Esophagus (tissue), 2 donors: Measurements from ENCODE around the gene SMYD3. TPM values are rescaled to one million over a fixed set of nuclear protein-coding genes. Genes with fewer than 3 reads are reported as not detected.

Experiments used
- H3K27ac ChIP-seq, 2 donors: one replicate each; pipeline ENCODE4 v1.5.1; 2013; ENCODE audit warnings: low read depth in 2 of 2, mild to moderate bottlenecking in 2 of 2, inconsistent platforms in 1 of 2, low read length in 1 of 2, moderate library complexity in 1 of 2
- H3K27me3 ChIP-seq, 2 donors: one replicate each; pipeline ENCODE4 v1.6.1; 2013; ENCODE audit warnings: low read length in 2 of 2, control low read depth in 1 of 2, mild to moderate bottlenecking in 1 of 2; ENCODE audit not compliant: insufficient read depth in 2 of 2, control insufficient read depth in 1 of 2
- H3K36me3 ChIP-seq, 2 donors: one replicate each; pipeline ENCODE4 v1.6.1; 2013; ENCODE audit warnings: low read length in 1 of 2; ENCODE audit not compliant: control insufficient read depth in 2 of 2, insufficient read depth in 2 of 2
- H3K4me1 ChIP-seq, 2 donors: one replicate each; pipeline ENCODE4 v1.6.1; 2013; ENCODE audit warnings: low read length in 1 of 2; ENCODE audit not compliant: control insufficient read depth in 2 of 2, insufficient read depth in 2 of 2
- H3K4me3 ChIP-seq, 2 donors: one replicate each; pipeline ENCODE4 v1.5.1; 2013; ENCODE audit warnings: low read length in 2 of 2, mild to moderate bottlenecking in 2 of 2, low read depth in 1 of 2, moderate library complexity in 1 of 2
- H3K9me3 ChIP-seq, 2 donors: one replicate each; pipeline ENCODE4 v1.6.1; 2013; ENCODE audit warnings: mild to moderate bottlenecking in 2 of 2, low read depth in 1 of 2, low read length in 1 of 2, moderate library complexity in 1 of 2; ENCODE audit not compliant: control insufficient read depth in 2 of 2, insufficient read depth in 1 of 2
- WGBS, 2 donors: extraction: QIAGEN DNeasy Blood & Tissue Kit; methylation state at CpG; one replicate each; pipeline ENCODE4 v1.1.7; 2013; 5-methylcytosine and 5-hydroxymethylcytosine counted together
- polyA plus RNA-seq, 2 donors: library from polyadenylated mRNA; stranded (reverse); fragments of 200-250 nt; gene quantifications; one replicate each; pipeline ENCODE4 v1.2.3, GENCODE V29; 2013
- donor health status: healthy with polysubstance abuse.
- donor health status: Bipolar disorder and iron deficiency.

The SMYD3 gene
- polyA plus RNA-seq, 2 donors = 5.0 to 5.7 TPM

GRCh38 chr1:246198115-246198816 lies 308.8 kb downstream of the SMYD3 start:
- 88 to 91% methylated on average over 2 of the region's 2 CpGs for WGBS, 2 donors
- Histone ChIP-seq H3K27me3 (no peaks in the 10 kb centered on the region), H3K27ac (no peak overlapping the region), H3K4me1 (peaks cover 0 to under 1% of the 10 kb centered on the region in 2 donors), H3K9me3 (no peaks in the 10 kb centered on the region), H3K36me3 (no peaks in the 10 kb centered on the region), H3K4me3 (no peak overlapping the region)

- Histone ChIP-seq H3K4me1 (no peaks in the 10 kb centered on the region), H3K27me3 (no peaks in the 10 kb centered on the region), H3K36me3 (no peaks in the 10 kb centered on the region), H3K4me3 (no peak overlapping the region), H3K9me3 (no peaks in the 10 kb centered on the region), H3K27ac (no peak overlapping the region)
- 92 to 95% methylated on average over 9 of the region's 9 CpGs for WGBS, 2 donors
These were observed 310.0 kb downstream of the SMYD3 start for GRCh38 chr1:246197076-246197475.

GRCh38 chr1:246195296-246195695 lies 311.8 kb downstream of the SMYD3 start:
- Histone ChIP-seq H3K4me3 (no peak overlapping the region), H3K27me3 (no peaks in the 10 kb centered on the region), H3K27ac (no peak overlapping the region), H3K9me3 (no peaks in the 10 kb centered on the region), H3K36me3 (no peaks in the 10 kb centered on the region), H3K4me1 (no peaks in the 10 kb centered on the region)
- WGBS, 2 donors = 95 to 96% methylated on average over 7 of the region's 7 CpGs

DNA sequence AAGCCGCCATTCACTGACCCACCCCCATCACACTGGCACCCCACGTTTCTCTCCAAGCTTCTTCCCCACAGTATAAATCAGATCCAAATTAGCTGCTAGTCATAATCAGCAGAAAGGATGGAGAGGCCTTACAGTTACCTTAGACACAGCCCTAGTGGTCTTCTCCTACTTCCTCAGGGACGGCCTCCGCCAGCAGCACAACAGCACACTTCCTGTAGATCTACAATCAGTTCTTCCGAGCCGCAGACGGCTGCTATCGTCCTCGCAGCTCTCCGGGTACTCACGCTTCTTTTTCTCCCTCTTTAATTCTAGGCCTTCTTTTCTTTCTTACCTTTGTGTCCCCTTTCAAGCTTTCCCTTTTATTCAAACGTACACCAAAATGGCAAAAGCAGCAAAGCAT lies 313.5 kb downstream of the SMYD3 start:
- no peak overlapping the region for H3K4me3 ChIP-seq
- H3K27me3 ChIP-seq = no peaks in the 10 kb centered on the region
- no peaks in the 10 kb centered on the region for H3K4me1 ChIP-seq
- H3K36me3 ChIP-seq = no peaks in the 10 kb centered on the region
- no peaks in the 10 kb centered on the region for H3K9me3 ChIP-seq
- 93 to 95% methylated on average over 12 of the region's 12 CpGs for WGBS, 2 donors
- H3K27ac ChIP-seq = no peak overlapping the region

DNA sequence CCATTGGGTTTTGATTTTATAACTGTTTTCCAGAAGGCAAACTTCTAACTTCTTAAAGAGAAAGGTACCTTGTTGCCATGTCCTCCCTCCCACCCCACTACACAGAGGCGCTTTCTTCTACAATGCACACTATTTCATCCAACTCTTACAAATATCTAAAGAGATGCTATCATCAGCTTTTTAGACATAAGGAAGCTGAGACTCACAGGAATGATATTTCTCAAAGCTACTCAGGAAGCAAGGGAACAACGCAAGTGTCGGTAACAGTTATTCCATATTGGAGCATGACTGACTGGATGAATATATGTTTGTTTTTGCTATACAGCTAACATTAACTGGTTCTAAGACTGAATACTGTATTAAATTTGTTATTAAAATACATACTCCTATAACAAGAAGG lies 318.0 kb downstream of the SMYD3 start:
- Histone ChIP-seq H3K4me3 (no peak overlapping the region), H3K27ac (no peak overlapping the region)
- WGBS, 2 donors = 95 to 98% methylated on average over 3 of the region's 3 CpGs

GRCh38 chr1:246187834-246188372 lies 319.2 kb downstream of the SMYD3 start:
- 90 to 92% methylated on average over 10 of the region's 10 CpGs for WGBS, 2 donors
- Histone ChIP-seq H3K27ac (no peak overlapping the region), H3K27me3 (no peaks in the 10 kb centered on the region), H3K4me3 (no peak overlapping the region), H3K4me1 (no peaks in the 10 kb centered on the region), H3K36me3 (no peaks in the 10 kb centered on the region), H3K9me3 (no peaks in the 10 kb centered on the region)

More for the DNA sequence above, 318.0 kb downstream of the SMYD3 start:
- H3K9me3 ChIP-seq = no peaks in the 10 kb centered on the region
- H3K27me3 ChIP-seq = no peaks in the 10 kb centered on the region
- H3K4me1 ChIP-seq = no peaks in the 10 kb centered on the region
- H3K36me3 ChIP-seq = no peaks in the 10 kb centered on the region

GRCh38 chr1:246184503-246184902 lies 322.6 kb downstream of the SMYD3 start:
- H3K27me3 ChIP-seq = no peaks in the 10 kb centered on the region
- H3K4me1 ChIP-seq = no peaks in the 10 kb centered on the region
- whole genome bisulfite sequencing, 2 donors = 95 to 100% methylated on average over 1 of the region's 1 CpG
- H3K4me3 ChIP-seq = no peak overlapping the region
- no peaks in the 10 kb centered on the region for H3K36me3 ChIP-seq
- H3K9me3 ChIP-seq = no peaks in the 10 kb centered on the region
- H3K27ac ChIP-seq = no peak overlapping the region

- Histone ChIP-seq H3K4me3 (no peak overlapping the region), H3K9me3 (no peaks in the 10 kb centered on the region), H3K36me3 (no peaks in the 10 kb centered on the region), H3K27ac (no peak overlapping the region), H3K27me3 (no peaks in the 10 kb centered on the region), H3K4me1 (no peaks in the 10 kb centered on the region)
- 80 to 84% methylated on average over 3 of the region's 3 CpGs for WGBS, 2 donors
These were observed 324.8 kb downstream of the SMYD3 start for GRCh38 chr1:246182149-246182851.

DNA sequence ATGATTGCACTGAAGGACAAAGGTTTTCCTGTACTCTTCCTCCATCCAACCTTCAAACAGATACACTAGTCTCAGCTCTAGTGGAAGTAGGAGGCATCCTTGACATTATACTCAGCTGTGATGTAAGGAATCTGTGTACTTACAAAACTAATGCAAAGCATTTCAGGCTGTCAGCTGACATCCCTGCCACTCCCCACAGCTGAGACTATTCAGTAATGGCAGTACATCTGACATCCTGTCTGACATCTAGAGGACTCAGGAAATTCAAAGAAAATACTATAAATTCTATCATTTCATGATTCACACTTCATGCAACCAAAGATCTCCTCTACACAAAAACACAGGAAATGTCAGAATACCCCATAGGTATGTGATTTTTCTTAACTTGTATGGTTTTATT lies 325.8 kb downstream of the SMYD3 start:
- H3K27me3 ChIP-seq = no peaks in the 10 kb centered on the region
- no peak overlapping the region for H3K27ac ChIP-seq
- no peaks in the 10 kb centered on the region for H3K9me3 ChIP-seq

More for the DNA sequence above, 325.8 kb downstream of the SMYD3 start:
- Histone ChIP-seq H3K36me3 (no peaks in the 10 kb centered on the region), H3K4me3 (no peak overlapping the region), H3K4me1 (no peaks in the 10 kb centered on the region)
